Activated B cell treated with CpG ODN at 0.5 μM for 24 hours (primary cell): ENCODE data around the gene PCDHGA5. TPM values are rescaled to one million over a fixed set of nuclear protein-coding genes. Genes with fewer than 3 reads are reported as not detected.

ENCODE experiments used
- ATAC-seq: fragments of 200-7000 bp; cut with Tn5 transposase; one replicate; pipeline ENCODE4 v1.10.0; 2021; ENCODE audit warnings: low read depth, mild to moderate bottlenecking, moderate library complexity
- CTCF ChIA-PET: fragments of 350-600 bp; sonication (Branson Sonifier 250); formaldehyde crosslinking; loops from one replicate; lab custom pipeline; 2021; ENCODE audit warnings: antibody characterized with exemption; lab: Charles Lee
- POLR2A ChIA-PET: fragments of 350-600 bp; sonication (Branson Sonifier 250); formaldehyde crosslinking; loops from one replicate; lab custom pipeline; 2021; ENCODE audit warnings: antibody characterized with exemption; lab: Charles Lee
- DNase-seq: peaks from one replicate; pipeline ENCODE4 v3.0.0; 2022
- H3K27ac Mint-ChIP-seq: one replicate; pipeline ENCODE4 v1.8.0; 2020; ENCODE audit warnings: mixed read lengths
- H3K27me3 Mint-ChIP-seq: one replicate; pipeline ENCODE4 v1.8.0; 2021; ENCODE audit warnings: mixed read lengths
- H3K36me3 Mint-ChIP-seq: one replicate; pipeline ENCODE4 v1.8.0; 2021; ENCODE audit warnings: low read depth, mixed read lengths
- H3K4me1 Mint-ChIP-seq: one replicate; pipeline ENCODE4 v1.8.0; 2021; ENCODE audit warnings: mixed read lengths
- H3K4me3 Mint-ChIP-seq: one replicate; pipeline ENCODE4 v1.8.0; 2020; ENCODE audit warnings: mild to moderate bottlenecking, mixed read lengths
- H3K9me3 Mint-ChIP-seq: one replicate; pipeline ENCODE4 v1.8.0; 2020; ENCODE audit warnings: mixed read lengths
- CTCF ChIP-seq: fragments of 200-600 bp; IDR thresholded peaks from one replicate; pipeline ENCODE4 v1.8.0; 2022; ENCODE audit warnings: antibody characterized with exemption, mild to moderate bottlenecking
- intact Hi-C: fragments of 100-400 bp; cut with micrococcal nuclease; formaldehyde crosslinking; loops from one replicate; pipeline ENCODE4 v1.15.1; 2024
- total RNA-seq: library from RNA; stranded (reverse); gene quantifications from 2 replicates; pipeline ENCODE4 v1.2.3, GENCODE V29; 2022

The PCDHGA5 gene
- total RNA-seq, 1 donor from 2014 or later = 1.2 TPM

DNA sequence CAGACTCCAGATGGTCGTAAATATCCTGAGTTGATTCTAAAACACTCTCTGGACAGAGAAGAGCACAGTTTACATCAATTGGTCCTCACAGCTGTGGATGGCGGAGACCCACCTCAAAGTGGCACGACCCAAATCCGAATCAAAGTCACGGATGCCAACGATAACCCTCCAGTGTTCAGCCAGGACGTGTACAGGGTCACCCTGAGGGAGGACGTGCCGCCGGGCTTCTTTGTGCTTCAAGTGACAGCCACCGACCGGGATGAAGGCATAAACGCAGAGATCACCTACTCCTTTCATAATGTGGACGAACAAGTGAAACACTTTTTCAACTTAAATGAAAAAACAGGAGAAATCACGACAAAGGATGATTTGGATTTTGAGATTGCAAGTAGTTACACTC lies 3.3 kb upstream of the PCDHGA5 start:
- CTCF ChIA-PET = interaction anchor here (0.6 to 1.1 kb wide), 2 partner anchors 164 to 203 kb away, joined by 3 read pairs; no protein-coding TSS in a partner anchor
- Mint-ChIP-seq H3K4me3 (no peak overlapping the region), H3K27ac (no peak overlapping the region), H3K4me1 (peaks cover 8% of the 10 kb centered on the region), H3K27me3 (peaks cover 58% of the 10 kb centered on the region), H3K36me3 (peaks cover 17% of the 10 kb centered on the region), H3K9me3 (peaks cover 42% of the 10 kb centered on the region)
- no peak for ATAC-seq
- DNase-seq = no peak
- no peak for TF ChIP-seq CTCF
- POLR2A ChIA-PET = no interaction called here
- intact Hi-C loops = loop anchor here (1.0 to 5.0 kb wide), 2 partner anchors 33 to 204 kb away; no protein-coding TSS in a partner anchor

GRCh38 chr5:141362719-141363118 lies 1.2 kb upstream of the PCDHGA5 start:
- peaks cover 41% of the 10 kb centered on the region for H3K9me3 Mint-ChIP-seq
- ATAC-seq (no peak), DNase-seq (no peak)
- ChIA-PET POLR2A (no interaction called here), CTCF (interaction anchor here (1.3 kb wide), 1 partner anchor 58 kb away, joined by 3 read pairs; the partner anchor contains the start of gene PCDHGA11)
- H3K27me3 Mint-ChIP-seq = peaks cover 54% of the 10 kb centered on the region
- peaks cover 8% of the 10 kb centered on the region for H3K4me1 Mint-ChIP-seq
- no peak overlapping the region for H3K27ac Mint-ChIP-seq
- no peak for TF ChIP-seq CTCF
- peak overlapping the region; percentile 9 for H3K4me3 Mint-ChIP-seq
- intact Hi-C loops = loop anchor here (5.0 kb wide), 1 partner anchor 35 kb away; no protein-coding TSS in a partner anchor
- H3K36me3 Mint-ChIP-seq = peaks cover 17% of the 10 kb centered on the region

- no peak for TF ChIP-seq CTCF
- peaks cover 14% of the 10 kb centered on the region for H3K4me1 Mint-ChIP-seq
- POLR2A ChIA-PET = interaction anchor here (0.8 kb wide), 1 partner anchor 189 kb away, joined by 3 read pairs; the partner anchor contains the start of gene PCDHB8
- H3K4me3 Mint-ChIP-seq = no peak overlapping the region
- ATAC-seq (no peak), DNase-seq (no peak)
- H3K9me3 Mint-ChIP-seq = peaks cover 29% of the 10 kb centered on the region
- CTCF ChIA-PET = no interaction called here
- H3K27me3 Mint-ChIP-seq = peaks cover 55% of the 10 kb centered on the region
- no peak overlapping the region for H3K27ac Mint-ChIP-seq
- intact Hi-C loops = no loop called here
- H3K36me3 Mint-ChIP-seq = peaks cover 12% of the 10 kb centered on the region
Measured at GRCh38 chr5:141366016-141366896, 2.3 kb downstream of the PCDHGA5 start.

DNA sequence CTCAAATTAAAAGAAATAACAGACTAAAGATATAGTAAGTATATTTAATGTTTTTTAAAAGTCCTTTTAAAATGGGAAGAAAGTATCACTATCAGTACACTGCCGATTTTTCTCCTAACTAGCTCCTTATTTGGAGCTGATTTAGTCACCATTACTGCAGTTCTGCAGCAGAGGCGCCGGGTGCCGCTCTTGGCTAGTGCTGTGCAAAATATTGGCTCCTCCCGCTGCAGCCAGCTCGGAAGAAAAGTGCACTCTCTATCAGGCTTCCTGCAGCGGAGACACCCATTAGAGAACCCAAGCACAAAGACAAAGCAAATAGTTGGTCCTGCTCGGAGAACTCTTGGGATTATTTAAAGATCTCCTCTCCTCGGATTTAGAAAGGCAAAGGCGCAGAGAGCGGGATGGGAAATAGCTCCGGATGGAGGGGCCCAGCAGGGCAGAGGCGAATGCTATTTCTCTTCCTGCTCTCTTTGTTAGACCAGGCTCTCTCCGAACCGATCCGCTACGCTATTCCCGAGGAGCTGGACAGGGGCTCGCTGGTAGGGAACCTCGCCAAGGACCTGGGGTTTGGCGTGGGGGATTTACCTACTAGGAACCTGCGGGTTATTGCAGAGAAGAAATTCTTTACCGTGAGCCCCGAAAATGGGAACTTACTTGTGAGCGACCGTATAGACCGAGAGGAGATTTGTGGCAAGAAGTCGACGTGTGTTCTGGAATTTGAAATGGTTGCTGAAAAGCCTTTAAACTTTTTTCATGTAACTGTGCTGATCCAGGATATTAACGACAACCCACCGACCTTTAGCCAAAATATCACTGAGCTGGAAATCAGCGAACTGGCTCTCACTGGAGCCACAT lies 6.3 kb downstream of the PCDHGA5 start, which contains the start of gene PCDHGB3:
TSS of gene PCDHGB3 (plus strand) at position 249 of the 855 bp plus-strand sequence. CDS start at position 402, 153 bp downstream.
- no peak within 1 kb of the TSS for H3K27ac Mint-ChIP-seq
- intact Hi-C loops = loop anchor here (1.0 to 5.0 kb wide), 2 partner anchors 42 to 194 kb away; partner anchors contain the start of gene PCDHGA10
- no peak for TF ChIP-seq CTCF
- peaks cover 54% of the 10 kb centered on the region for H3K27me3 Mint-ChIP-seq
- ATAC-seq (peak; percentile 64), DNase-seq (no peak)
- ChIA-PET CTCF (interaction anchor here (0.6 to 2.8 kb wide), 12 partner anchors 20 to 508 kb away, joined by 3 to 23 read pairs (median 4); partner anchors contain the start of genes PCDH1, PCDHGB1, PCDHGB5 and TAF7), POLR2A (interaction anchor here (0.6 kb wide), 2 partner anchors 44 to 220 kb away, joined by 3 to 4 read pairs; no protein-coding TSS in a partner anchor)
- peaks cover 5% of the 10 kb centered on the region for H3K36me3 Mint-ChIP-seq
- peaks cover 7% of the 10 kb centered on the region for H3K4me1 Mint-ChIP-seq
- peak within 1 kb of the TSS; percentile 81 for H3K4me3 Mint-ChIP-seq
- peaks cover 22% of the 10 kb centered on the region for H3K9me3 Mint-ChIP-seq
